Measurements from ENCODE around the gene ANO7. TPM values are rescaled to one million over a fixed set of nuclear protein-coding genes. Genes with fewer than 3 reads are reported as not detected.

ANO7 gene
- total and polyA plus RNA-seq, 2 experiments from 2014 or later = 2.8 to 3.4 TPM

- H3K4me3 ChIP-seq = peak overlapping the region; percentile 90
- peak overlapping the region; percentile 7 for H3K27ac ChIP-seq
- TF ChIP-seq CTCF (IDR thresholded peaks at IDR 0.05; ENCODE audit: low read depth, low read length) = no peak
- H3K27me3 ChIP-seq = peaks cover 5% of the 10 kb centered on the region
- H3K4me1 ChIP-seq (ENCODE audit: low read depth) = peaks cover 7% of the 10 kb centered on the region
- no peak for DNase-seq (ENCODE audit: low read depth in 1 of 2, low spot score in 1 of 2)
- H3K9me3 ChIP-seq (ENCODE audit: low read depth) = no peaks in the 10 kb centered on the region
- H3K36me3 ChIP-seq = no peaks in the 10 kb centered on the region
Measured at GRCh38 chr2:241149675-241149924, 38.9 kb upstream of the ANO7 start.

GRCh38 chr2:241149925-241150659 lies 38.4 kb upstream of the ANO7 start, which contains the start of gene PPP1R7:
TSS of gene PPP1R7 (plus strand) at chr2:241150467. CDS start at chr2:241150496, 29 bp downstream.
- Histone ChIP-seq H3K9me3 (ENCODE audit: low read depth) (no peaks in the 10 kb centered on the region), H3K36me3 (no peaks in the 10 kb centered on the region), H3K4me3 (peak within 1 kb of the TSS; percentile 90), H3K4me1 (ENCODE audit: low read depth) (peaks cover 7% of the 10 kb centered on the region), H3K27me3 (peaks cover 5% of the 10 kb centered on the region), H3K27ac (peak within 1 kb of the TSS; percentile 78)
- no peak for TF ChIP-seq CTCF (IDR thresholded peaks at IDR 0.05; ENCODE audit: low read depth, low read length)
- peak; percentile 95 to 98 for DNase-seq (ENCODE audit: low read depth in 1 of 2, low spot score in 1 of 2)

GRCh38 chr2:241150660-241151530 lies 37.6 kb upstream of the ANO7 start:
- H3K4me1 ChIP-seq (ENCODE audit: low read depth) = peaks cover 7% of the 10 kb centered on the region
- H3K9me3 ChIP-seq (ENCODE audit: low read depth) = no peaks in the 10 kb centered on the region
- no peaks in the 10 kb centered on the region for H3K36me3 ChIP-seq
- H3K27ac ChIP-seq = peak overlapping the region; percentile 78
- TF ChIP-seq CTCF (IDR thresholded peaks at IDR 0.05; ENCODE audit: low read depth, low read length) = no peak
- H3K4me3 ChIP-seq = peak overlapping the region; percentile 90
- DNase-seq (ENCODE audit: low read depth in 1 of 2, low spot score in 1 of 2) = peak; percentile 3 to 18
- H3K27me3 ChIP-seq = peaks cover 5% of the 10 kb centered on the region

- DNase-seq (ENCODE audit: low read depth in 1 of 2, low spot score in 1 of 2) = no peak
- Histone ChIP-seq H3K9me3 (ENCODE audit: low read depth) (no peaks in the 10 kb centered on the region), H3K4me3 (no peak overlapping the region), H3K27ac (no peak overlapping the region), H3K27me3 (peaks cover 5% of the 10 kb centered on the region), H3K36me3 (no peaks in the 10 kb centered on the region), H3K4me1 (ENCODE audit: low read depth) (peaks cover 7% of the 10 kb centered on the region)
- TF ChIP-seq CTCF (IDR thresholded peaks at IDR 0.05; ENCODE audit: low read depth, low read length) = no peak
Measured at GRCh38 chr2:241151934-241152660, 36.4 kb upstream of the ANO7 start.

GRCh38 chr2:241153616-241154015 lies 34.9 kb upstream of the ANO7 start:
- no peaks in the 10 kb centered on the region for H3K36me3 ChIP-seq
- peaks cover 4% of the 10 kb centered on the region for H3K4me1 ChIP-seq (ENCODE audit: low read depth)
- no peak overlapping the region for H3K4me3 ChIP-seq
- H3K9me3 ChIP-seq (ENCODE audit: low read depth) = no peaks in the 10 kb centered on the region
- H3K27me3 ChIP-seq = no peaks in the 10 kb centered on the region
- DNase-seq (ENCODE audit: low read depth in 1 of 2, low spot score in 1 of 2) = no peak
- H3K27ac ChIP-seq = no peak overlapping the region
- TF ChIP-seq CTCF (IDR thresholded peaks at IDR 0.05; ENCODE audit: low read depth, low read length) = no peak

All from cardiac muscle cell (in vitro differentiated cells and primary cell).